Activated effector memory CD4-positive, alpha-beta T cell treated with Interleukin-2 at 50 U/mL for 16 hours (primary cell): ENCODE measurements around the gene ZDHHC18.
"Not testable (repeated sequence)": the region's sequence is repeated elsewhere in the genome, so short reads cannot be mapped to it uniquely, and the experiment has no call there.

Experiments
- DNase-seq: peaks from one replicate; pipeline ENCODE4 v3.0.0-alpha.2; 2020

Gene ZDHHC18

GRCh38 chr1:26792924-26793323 is 33.6 kb upstream of the ZDHHC18 start:
- no peak for DNase-seq

GRCh38 chr1:26794391-26794790 is 32.1 kb upstream of the ZDHHC18 start:
- DNase-seq = no peak

DNA sequence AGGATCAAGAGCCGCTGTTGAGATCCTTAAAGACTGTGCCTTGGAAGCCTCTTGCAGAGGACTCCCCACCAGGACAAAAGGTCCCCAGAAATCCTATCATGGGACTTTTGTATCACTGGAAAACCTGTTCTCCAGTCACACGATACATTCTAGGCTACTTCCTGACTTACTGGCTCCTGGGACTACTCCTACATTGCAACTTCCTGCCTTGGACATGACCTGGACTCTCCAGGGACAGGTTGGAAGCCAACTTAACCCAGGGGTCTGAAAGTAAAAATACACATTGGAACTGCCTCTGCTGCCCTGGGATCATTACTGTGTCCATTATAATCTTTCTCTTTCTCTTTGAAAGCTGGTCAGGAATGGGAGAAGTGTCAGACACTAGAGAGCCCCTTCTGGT is 28.9 kb upstream of the ZDHHC18 start:
- no peak for DNase-seq

- no peak for DNase-seq
These were observed 26.9 kb upstream of the ZDHHC18 start for GRCh38 chr1:26799479-26800142.

GRCh38 chr1:26803932-26804331 is 22.6 kb upstream of the ZDHHC18 start:
- DNase-seq = not testable (repeated sequence)

DNA sequence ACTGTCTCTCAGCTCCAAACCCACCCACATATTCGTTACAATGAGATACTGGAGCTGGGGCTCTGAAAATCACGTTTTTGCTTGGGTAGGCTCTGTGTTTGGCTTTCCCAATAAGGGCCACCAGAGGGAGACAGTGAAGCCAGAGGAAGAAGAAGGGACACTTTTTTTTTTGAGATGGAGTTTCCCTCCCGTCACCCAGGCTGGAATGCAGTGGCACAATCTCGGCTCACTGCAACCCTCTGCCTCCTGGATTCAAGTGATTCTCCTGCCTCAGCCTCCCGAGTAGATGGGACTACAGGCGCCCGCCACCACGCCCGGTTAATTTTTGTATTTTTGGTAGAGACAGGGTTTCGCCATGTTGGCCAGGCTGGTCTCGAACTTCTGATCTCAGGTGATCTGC is 16.4 kb upstream of the ZDHHC18 start:
- peak; percentile 55 for DNase-seq

- DNase-seq = no peak
These were observed 15.4 kb upstream of the ZDHHC18 start for GRCh38 chr1:26811057-26811456.

DNA sequence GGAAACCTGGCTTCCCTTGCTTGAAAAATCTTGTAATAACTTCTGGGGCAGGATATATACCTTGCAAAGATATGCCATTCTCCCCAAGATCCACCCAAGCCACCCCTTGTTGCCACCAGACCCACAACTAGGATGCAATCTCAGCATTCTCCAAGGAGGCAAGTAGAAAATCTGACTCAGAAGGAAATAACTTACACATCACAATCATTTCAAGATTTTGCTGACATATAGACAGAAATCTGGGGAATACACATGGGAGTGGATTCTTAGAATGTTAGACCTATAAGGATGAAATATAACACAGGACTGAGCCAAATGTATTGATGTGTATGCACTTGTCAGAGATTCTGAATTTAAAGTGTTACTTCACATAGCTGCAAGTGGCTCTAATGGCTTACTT is 14.8 kb upstream of the ZDHHC18 start:
- DNase-seq = no peak

DNA sequence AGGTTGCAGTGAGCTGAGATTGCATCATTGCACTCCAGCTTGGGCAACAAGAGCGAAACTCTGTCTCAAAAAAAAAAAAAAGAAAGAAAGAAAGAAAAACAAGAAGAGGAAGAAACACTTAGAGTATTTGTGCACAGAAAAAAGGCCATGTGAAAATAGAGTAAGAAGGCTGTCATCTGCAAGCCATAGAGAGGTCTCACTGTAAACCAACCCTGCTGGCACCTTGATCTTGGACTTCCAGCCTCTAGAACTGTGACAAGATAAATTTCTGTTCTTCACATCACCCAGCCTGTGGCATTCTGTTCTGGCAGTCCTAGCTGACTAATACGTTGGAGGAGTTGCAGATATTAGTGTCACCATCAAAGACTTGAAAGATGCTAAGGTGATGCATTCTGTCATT is 12.1 kb upstream of the ZDHHC18 start:
- no peak for DNase-seq

GRCh38 chr1:26814893-26815292 is 11.6 kb upstream of the ZDHHC18 start:
- DNase-seq = no peak

GRCh38 chr1:26820784-26821269 is 5.7 kb upstream of the ZDHHC18 start:
- DNase-seq = no peak

- no peak for DNase-seq
These were observed 3.6 kb upstream of the ZDHHC18 start for GRCh38 chr1:26822737-26823395.

- no peak for DNase-seq
These were observed 1.8 kb upstream of the ZDHHC18 start for GRCh38 chr1:26824731-26825130.

GRCh38 chr1:26827106-26827604 is 667 bp downstream of the ZDHHC18 start:
- DNase-seq = no peak

DNA sequence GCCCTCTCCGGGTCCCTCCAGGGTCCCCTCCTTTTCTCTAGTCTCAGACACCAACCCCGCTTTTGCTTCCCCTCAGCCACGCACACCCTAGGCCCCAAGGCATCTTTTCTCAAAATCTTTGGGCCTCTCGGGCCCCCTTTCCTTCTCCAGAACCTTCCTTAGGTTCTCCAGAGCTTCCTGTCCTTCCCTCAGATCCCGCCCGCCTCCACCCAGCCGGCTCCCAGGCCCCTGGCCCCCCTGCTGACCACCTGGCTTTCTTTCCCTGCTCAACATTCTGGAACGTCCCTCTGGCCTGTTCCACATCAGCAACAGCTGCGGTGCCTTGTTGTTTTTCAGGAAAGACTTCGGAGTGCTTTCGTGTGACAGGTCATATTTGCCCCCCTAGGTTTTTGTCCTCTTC is 1.2 kb downstream of the ZDHHC18 start:
- no peak for DNase-seq

GRCh38 chr1:26828411-26828991 is 2.0 kb downstream of the ZDHHC18 start:
- DNase-seq = no peak

DNA sequence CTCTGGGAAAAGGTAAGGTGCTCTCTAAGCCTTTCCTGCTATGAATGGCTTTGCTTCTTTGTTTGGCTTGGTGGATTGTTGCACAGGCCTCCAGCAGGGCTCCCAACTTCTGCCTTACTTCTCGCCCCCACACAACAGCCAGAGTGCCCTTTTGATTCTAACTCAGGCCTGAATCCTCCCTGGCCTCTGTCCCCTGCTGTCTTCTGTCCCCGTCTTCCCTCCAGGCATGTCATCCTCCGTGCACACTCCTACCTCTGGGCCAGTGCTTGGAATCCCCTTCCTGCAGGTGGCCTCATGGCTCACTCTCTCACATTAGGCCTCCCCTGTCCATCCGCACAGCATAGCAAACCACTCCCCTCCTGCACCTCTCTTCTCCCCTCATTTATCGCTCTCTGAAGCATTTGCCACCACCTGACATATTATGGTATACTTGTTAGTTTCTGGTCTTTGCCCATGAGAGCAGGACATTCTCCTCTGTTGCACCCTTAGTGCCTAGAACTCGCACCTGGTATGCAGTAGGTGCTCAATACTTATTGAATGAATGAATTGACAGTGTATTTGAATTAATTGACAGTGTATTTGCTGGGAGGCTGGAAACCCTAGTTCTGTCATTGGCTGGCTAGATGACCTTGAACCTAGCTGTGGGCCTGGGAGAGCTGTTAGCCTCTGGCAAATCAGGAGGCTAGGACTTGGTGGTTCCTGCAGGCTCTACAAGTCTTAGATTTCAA is 2.9 kb downstream of the ZDHHC18 start:
- no peak for DNase-seq

DNA sequence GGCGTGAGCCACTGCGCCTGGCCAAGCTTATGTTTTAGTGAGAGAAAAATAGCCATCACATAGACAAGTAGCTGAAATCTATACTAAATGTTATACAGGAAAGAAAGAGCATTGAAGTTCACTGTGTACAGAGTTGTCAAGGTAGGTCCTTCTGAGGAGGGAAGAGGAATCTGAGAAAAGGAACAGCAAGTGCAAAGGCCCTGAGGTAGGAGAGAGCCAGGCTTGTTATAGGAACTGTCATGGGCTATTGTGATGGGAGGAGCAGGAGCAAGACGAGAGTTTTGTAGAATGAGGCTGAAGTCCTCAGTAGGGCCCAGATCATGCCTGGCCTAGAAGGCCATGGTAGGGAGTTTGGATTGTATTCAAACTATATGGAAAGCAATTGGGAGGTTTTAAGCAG is 4.6 kb downstream of the ZDHHC18 start:
- no peak for DNase-seq

GRCh38 chr1:26831546-26832248 is 5.2 kb downstream of the ZDHHC18 start:
- no peak for DNase-seq

- no peak for DNase-seq
These were observed 5.9 kb downstream of the ZDHHC18 start for GRCh38 chr1:26832249-26832960.

GRCh38 chr1:26833432-26834405 is 7.2 kb downstream of the ZDHHC18 start:
- peak; percentile 83 for DNase-seq
